ENCODE data around the gene HBP1. TPM values are rescaled to one million over a fixed set of nuclear protein-coding genes. Genes with fewer than 3 reads are reported as not detected.

The HBP1 gene
- total and polyA plus RNA-seq, 2 experiments from 2014 or later, result 55.1 to 66.0 TPM

DNA sequence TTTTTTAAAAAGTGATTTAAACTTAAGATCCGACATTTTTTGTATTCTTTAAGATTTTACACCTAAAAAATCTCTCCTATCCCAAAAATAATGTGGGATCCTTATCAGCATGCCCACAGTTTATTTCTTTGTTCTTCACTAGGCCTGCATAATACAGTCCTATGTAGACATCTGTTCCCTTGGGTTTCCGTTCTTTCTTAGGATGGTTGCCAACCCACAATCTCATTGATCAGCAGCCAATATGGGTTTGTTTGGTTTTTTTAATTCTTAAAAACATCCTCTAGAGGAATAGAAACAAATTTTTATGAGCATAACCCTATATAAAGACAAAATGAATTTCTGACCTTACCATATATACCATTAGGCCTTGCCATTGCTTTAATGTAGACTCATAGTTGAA lies 8.4 kb upstream of the HBP1 start:
- Histone ChIP-seq H3K4me1 (ENCODE audit: low read depth) (no peaks in the 10 kb centered on the region), H3K27ac (no peak overlapping the region), H3K4me3 (no peak overlapping the region), H3K27me3 (no peaks in the 10 kb centered on the region), H3K36me3 (peaks cover 12% of the 10 kb centered on the region), H3K9me3 (ENCODE audit: low read depth) (no peaks in the 10 kb centered on the region)
- TF ChIP-seq, protein P1, sequence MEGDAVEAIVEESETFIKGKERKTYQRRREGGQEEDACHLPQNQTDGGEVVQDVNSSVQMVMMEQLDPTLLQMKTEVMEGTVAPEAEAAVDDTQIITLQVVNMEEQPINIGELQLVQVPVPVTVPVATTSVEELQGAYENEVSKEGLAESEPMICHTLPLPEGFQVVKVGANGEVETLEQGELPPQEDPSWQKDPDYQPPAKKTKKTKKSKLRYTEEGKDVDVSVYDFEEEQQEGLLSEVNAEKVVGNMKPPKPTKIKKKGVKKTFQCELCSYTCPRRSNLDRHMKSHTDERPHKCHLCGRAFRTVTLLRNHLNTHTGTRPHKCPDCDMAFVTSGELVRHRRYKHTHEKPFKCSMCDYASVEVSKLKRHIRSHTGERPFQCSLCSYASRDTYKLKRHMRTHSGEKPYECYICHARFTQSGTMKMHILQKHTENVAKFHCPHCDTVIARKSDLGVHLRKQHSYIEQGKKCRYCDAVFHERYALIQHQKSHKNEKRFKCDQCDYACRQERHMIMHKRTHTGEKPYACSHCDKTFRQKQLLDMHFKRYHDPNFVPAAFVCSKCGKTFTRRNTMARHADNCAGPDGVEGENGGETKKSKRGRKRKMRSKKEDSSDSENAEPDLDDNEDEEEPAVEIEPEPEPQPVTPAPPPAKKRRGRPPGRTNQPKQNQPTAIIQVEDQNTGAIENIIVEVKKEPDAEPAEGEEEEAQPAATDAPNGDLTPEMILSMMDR (IDR thresholded peaks at IDR 0.05; ENCODE audit: low read depth, low read length), result no peak
- no peak for DNase-seq (ENCODE audit: low read depth in 1 of 2, low spot score in 1 of 2)

DNA sequence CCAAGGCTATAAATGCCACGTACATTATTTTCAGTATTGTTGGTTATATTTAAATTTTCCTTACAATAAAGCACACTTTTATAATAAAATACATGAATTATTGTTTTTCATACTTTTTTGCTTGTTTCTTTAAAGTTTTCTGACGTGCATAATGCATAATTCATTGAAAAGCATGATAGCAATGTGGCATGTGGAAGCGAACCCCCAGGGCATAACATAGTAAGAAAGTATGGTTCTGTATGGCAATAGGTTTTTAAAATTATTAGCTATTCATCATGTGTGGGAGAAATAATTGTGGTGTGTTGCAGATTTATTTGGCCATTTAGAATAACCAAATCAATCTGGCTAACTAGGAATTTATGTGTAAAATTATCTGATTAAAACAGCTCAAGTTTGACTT lies 7.4 kb upstream of the HBP1 start:
- TF ChIP-seq, protein P1 (IDR thresholded peaks at IDR 0.05; ENCODE audit: low read depth, low read length), result no peak
- Histone ChIP-seq H3K9me3 (ENCODE audit: low read depth) (no peaks in the 10 kb centered on the region), H3K27me3 (no peaks in the 10 kb centered on the region), H3K27ac (no peak overlapping the region), H3K4me3 (no peak overlapping the region), H3K4me1 (ENCODE audit: low read depth) (peaks cover under 1% of the 10 kb centered on the region), H3K36me3 (peaks cover 12% of the 10 kb centered on the region)
- DNase-seq (ENCODE audit: low read depth in 1 of 2, low spot score in 1 of 2), result no peak

DNA sequence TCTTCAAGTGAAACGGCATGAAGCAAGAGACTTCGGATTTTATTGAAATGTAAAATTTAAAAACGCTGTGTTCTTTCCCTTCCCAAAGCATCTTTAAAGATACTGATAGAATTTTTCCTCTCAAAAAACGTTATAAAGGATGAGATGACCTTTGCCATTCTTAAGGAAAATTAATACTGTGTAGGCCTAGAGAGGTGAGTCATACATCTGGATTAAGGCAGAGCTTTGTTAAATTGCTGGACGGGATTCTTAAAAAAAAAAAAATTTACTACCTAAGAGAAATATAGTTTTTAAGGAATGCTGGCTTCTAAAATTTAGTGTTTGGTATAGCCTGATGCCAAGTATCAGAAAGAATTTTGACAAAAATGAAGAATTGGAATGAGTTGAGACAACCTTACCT lies 6.3 kb upstream of the HBP1 start:
- no peak overlapping the region for H3K4me3 ChIP-seq
- TF ChIP-seq, protein P1 (IDR thresholded peaks at IDR 0.05; ENCODE audit: low read depth, low read length), result no peak
- no peaks in the 10 kb centered on the region for H3K9me3 ChIP-seq (ENCODE audit: low read depth)
- no peak for DNase-seq (ENCODE audit: low read depth in 1 of 2, low spot score in 1 of 2)
- H3K36me3 ChIP-seq, result peaks cover 12% of the 10 kb centered on the region
- no peak overlapping the region for H3K27ac ChIP-seq
- peaks cover 11% of the 10 kb centered on the region for H3K4me1 ChIP-seq (ENCODE audit: low read depth)
- H3K27me3 ChIP-seq, result no peaks in the 10 kb centered on the region

DNA sequence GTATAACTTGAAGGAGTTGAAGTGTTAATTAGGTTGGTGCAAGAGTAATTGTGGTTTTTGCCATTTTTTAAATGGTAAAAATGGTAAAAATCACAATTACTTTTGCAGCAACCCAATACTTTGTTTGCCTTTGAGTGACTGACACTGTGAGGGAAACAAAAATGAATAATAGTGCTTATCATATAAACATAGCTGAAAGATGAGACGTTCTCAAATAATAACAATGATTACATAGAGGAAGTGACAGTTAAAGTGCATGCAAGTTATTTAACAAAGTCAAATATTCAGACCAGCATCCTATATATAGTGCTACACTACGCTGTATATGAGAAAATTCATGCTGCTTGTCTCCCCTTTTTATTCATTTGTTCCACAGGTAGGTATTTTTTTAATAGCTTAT lies 4.7 kb upstream of the HBP1 start:
- DNase-seq (ENCODE audit: low read depth in 1 of 2, low spot score in 1 of 2), result no peak
- Histone ChIP-seq H3K9me3 (ENCODE audit: low read depth) (no peaks in the 10 kb centered on the region), H3K36me3 (peaks cover 9% of the 10 kb centered on the region), H3K27ac (no peak overlapping the region), H3K4me3 (no peak overlapping the region), H3K27me3 (no peaks in the 10 kb centered on the region), H3K4me1 (ENCODE audit: low read depth) (peaks cover 11% of the 10 kb centered on the region)
- TF ChIP-seq, protein P1 (IDR thresholded peaks at IDR 0.05; ENCODE audit: low read depth, low read length), result no peak

DNA sequence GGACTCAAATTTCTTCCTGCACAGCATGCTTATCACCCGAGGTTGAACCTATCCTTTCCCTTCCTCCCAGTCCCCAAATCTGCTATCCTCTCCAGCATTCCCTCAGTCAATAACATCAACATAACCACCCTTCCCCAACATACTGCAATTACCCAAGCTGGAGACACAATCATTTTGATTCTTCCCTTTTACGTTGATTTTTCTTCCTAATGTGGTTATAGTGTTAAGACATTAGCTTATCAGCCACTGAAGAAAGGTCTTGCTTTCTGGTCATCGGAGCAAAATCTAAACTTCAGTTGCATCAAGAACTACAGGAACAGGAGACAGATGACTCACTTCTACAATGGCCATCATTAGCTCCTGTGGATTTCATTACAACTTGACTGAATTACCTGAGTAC lies 3.5 kb upstream of the HBP1 start:
- DNase-seq (ENCODE audit: low read depth in 1 of 2, low spot score in 1 of 2), result no peak
- Histone ChIP-seq H3K9me3 (ENCODE audit: low read depth) (no peaks in the 10 kb centered on the region), H3K4me1 (ENCODE audit: low read depth) (peaks cover 12% of the 10 kb centered on the region), H3K36me3 (no peaks in the 10 kb centered on the region), H3K27ac (no peak overlapping the region), H3K27me3 (no peaks in the 10 kb centered on the region), H3K4me3 (no peak overlapping the region)
- TF ChIP-seq, protein P1 (IDR thresholded peaks at IDR 0.05; ENCODE audit: low read depth, low read length), result no peak
